ENCODE measurements around the gene NEK10.
"Not testable (repeated sequence)": the region's sequence is repeated elsewhere in the genome, so short reads cannot be mapped to it uniquely, and the experiment has no call there.

The NEK10 gene, protein sequence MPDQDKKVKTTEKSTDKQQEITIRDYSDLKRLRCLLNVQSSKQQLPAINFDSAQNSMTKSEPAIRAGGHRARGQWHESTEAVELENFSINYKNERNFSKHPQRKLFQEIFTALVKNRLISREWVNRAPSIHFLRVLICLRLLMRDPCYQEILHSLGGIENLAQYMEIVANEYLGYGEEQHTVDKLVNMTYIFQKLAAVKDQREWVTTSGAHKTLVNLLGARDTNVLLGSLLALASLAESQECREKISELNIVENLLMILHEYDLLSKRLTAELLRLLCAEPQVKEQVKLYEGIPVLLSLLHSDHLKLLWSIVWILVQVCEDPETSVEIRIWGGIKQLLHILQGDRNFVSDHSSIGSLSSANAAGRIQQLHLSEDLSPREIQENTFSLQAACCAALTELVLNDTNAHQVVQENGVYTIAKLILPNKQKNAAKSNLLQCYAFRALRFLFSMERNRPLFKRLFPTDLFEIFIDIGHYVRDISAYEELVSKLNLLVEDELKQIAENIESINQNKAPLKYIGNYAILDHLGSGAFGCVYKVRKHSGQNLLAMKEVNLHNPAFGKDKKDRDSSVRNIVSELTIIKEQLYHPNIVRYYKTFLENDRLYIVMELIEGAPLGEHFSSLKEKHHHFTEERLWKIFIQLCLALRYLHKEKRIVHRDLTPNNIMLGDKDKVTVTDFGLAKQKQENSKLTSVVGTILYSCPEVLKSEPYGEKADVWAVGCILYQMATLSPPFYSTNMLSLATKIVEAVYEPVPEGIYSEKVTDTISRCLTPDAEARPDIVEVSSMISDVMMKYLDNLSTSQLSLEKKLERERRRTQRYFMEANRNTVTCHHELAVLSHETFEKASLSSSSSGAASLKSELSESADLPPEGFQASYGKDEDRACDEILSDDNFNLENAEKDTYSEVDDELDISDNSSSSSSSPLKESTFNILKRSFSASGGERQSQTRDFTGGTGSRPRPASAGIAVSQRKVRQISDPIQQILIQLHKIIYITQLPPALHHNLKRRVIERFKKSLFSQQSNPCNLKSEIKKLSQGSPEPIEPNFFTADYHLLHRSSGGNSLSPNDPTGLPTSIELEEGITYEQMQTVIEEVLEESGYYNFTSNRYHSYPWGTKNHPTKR

GRCh38 chr3:27368831-27369607 is at the start of gene NEK10:
Gene NEK10, minus strand, starts transcription at chr3:27369383. Its CDS starts 16,501 bp downstream, at chr3:27352882.
- DNase-seq (ENCODE audit: low read depth): peak; percentile 62
- peak within 1 kb of the TSS; percentile 73 for H3K4me3 ChIP-seq (ENCODE audit: low read depth, low read length)
- TF ChIP-seq, protein P1, sequence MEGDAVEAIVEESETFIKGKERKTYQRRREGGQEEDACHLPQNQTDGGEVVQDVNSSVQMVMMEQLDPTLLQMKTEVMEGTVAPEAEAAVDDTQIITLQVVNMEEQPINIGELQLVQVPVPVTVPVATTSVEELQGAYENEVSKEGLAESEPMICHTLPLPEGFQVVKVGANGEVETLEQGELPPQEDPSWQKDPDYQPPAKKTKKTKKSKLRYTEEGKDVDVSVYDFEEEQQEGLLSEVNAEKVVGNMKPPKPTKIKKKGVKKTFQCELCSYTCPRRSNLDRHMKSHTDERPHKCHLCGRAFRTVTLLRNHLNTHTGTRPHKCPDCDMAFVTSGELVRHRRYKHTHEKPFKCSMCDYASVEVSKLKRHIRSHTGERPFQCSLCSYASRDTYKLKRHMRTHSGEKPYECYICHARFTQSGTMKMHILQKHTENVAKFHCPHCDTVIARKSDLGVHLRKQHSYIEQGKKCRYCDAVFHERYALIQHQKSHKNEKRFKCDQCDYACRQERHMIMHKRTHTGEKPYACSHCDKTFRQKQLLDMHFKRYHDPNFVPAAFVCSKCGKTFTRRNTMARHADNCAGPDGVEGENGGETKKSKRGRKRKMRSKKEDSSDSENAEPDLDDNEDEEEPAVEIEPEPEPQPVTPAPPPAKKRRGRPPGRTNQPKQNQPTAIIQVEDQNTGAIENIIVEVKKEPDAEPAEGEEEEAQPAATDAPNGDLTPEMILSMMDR (IDR thresholded peaks at IDR 0.05; ENCODE audit: low read depth, low read length, missing control alignments): no peak

- TF ChIP-seq, protein P1 (IDR thresholded peaks at IDR 0.05; ENCODE audit: low read depth, low read length, missing control alignments): no peak
- no peak for DNase-seq (ENCODE audit: low read depth)
- no peak overlapping the region for H3K4me3 ChIP-seq (ENCODE audit: low read depth, low read length)
Observed at GRCh38 chr3:27415202-27415601, 46.0 kb upstream of the NEK10 start.

DNA sequence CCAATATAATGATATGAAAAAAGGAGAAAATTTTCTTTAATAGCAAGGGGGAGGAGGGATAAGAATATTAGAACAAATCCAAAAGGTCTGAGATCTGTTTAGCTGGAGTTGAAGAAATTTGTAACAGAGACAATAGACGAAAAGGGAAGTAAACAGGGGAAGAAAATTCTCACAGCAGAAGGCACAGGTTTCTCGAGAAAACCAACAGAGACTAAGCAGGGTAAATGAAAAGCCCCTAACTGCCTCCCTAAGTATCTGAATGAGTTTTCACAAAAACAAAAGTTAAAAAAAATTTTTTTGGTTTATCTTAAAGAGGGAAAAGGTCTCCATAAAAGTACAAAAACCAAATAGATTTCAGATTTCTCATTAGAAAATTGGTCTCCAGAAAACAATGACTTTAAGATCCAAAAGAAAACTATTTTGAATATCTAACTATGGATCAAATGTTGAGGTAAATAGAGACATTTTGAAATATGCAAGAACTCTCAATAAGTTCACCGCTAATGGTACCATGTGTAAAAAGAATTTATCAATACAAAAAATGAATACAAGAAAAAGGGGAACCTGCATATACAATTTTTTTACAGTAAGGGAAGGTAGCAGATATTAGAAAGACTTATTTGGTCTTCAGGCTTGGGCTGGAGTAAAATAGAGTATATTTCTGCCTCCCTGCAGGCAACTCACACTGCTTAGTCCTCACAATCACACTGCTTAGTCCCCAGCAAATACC is 23.9 kb upstream of the NEK10 start:
- no peak overlapping the region for H3K4me3 ChIP-seq (ENCODE audit: low read depth, low read length)
- DNase-seq (ENCODE audit: low read depth): no peak

GRCh38 chr3:27392414-27392813 is 23.2 kb upstream of the NEK10 start:
- not testable (repeated sequence) for H3K4me3 ChIP-seq (ENCODE audit: low read depth, low read length); DNase-seq (ENCODE audit: low read depth)

More for the DNA sequence above, 23.9 kb upstream of the NEK10 start:
- TF ChIP-seq, protein P1 (IDR thresholded peaks at IDR 0.05; ENCODE audit: low read depth, low read length, missing control alignments): no peak

DNA sequence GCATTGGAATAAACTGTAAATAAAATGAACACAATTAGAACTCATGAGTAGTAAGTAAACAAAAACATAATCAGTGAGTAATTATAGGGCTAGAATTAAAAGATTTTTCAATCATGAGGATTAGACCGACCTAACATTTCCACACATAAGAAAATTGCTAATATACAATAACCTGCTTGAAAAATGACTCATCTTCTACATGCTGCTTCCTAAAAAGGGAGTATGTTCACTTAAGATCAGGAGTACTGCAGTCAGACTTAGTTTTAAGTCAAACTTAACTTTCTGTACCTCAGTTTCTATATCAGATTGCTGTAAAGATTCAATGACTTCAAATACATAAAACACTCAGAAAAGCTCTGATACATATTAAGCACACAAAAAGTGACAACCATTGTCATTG is 22.6 kb upstream of the NEK10 start:
- H3K4me3 ChIP-seq (ENCODE audit: low read depth, low read length): no peak overlapping the region
- DNase-seq (ENCODE audit: low read depth): no peak
- TF ChIP-seq, protein P1 (IDR thresholded peaks at IDR 0.05; ENCODE audit: low read depth, low read length, missing control alignments): no peak

GRCh38 chr3:27387625-27388024 is 18.4 kb upstream of the NEK10 start:
- TF ChIP-seq, protein P1 (IDR thresholded peaks at IDR 0.05; ENCODE audit: low read depth, low read length, missing control alignments): no peak
- no peak for DNase-seq (ENCODE audit: low read depth)
- H3K4me3 ChIP-seq (ENCODE audit: low read depth, low read length): no peak overlapping the region

All from GM12864 (cell line).